ENCODE measurements around the gene OR1A1.

OR1A1 gene

DNA sequence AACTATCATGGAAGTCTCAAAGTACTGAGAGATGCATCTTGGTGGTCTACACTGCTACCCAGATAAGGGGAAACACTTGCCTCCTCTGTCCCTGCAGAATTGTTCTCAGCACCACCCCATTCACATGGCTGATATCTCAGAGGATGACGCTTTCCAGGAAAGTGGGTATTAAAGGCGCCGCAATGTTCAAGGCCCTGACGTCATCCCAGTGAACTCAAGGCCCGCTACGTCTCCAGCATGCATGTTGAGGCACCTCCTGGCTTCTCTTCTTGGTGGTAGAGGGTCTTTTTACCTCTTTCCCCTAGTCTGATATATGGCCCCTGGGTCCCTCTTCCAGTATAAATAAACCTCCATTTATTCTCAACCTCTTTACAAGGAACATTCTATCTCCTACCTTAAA lies 1.0 kb downstream of the OR1A1 start:
- Histone ChIP-seq H3K9me3 (ENCODE audit: control insufficient read depth, insufficient read depth, low read depth, low read length) (no peaks in the 10 kb centered on the region; the same call in 1 of the 2 replicates), H3K27ac (ENCODE audit: extremely low read depth, low read depth, low read length) (no peak overlapping the region), H3K4me3 (ENCODE audit: low read depth, low read length) (no peak overlapping the region), H3K36me3 (ENCODE audit: control insufficient read depth in 2 of 2, insufficient read depth in 1 of 2, low read length in 2 of 2) (no peaks in the 10 kb centered on the region), H3K4me1 (ENCODE audit: control insufficient read depth, insufficient read depth, low read length) (no peaks in the 10 kb centered on the region)
- ChIA-PET POLR2A (no interaction called here), CTCF (no interaction called here)
- no peak for TF ChIP-seq ZNF221 (tag by site-specific recombination; IDR thresholded peaks at IDR 0.05; ENCODE audit: borderline replicate concordance)
- no peak for TF ChIP-seq ZNF140 (tag by site-specific recombination; IDR thresholded peaks at IDR 0.05)
- TF ChIP-seq SETDB1 (IDR thresholded peaks at IDR 0.05; ENCODE audit: insufficient read length, low read length), result no peak
- no peak for TF ChIP-seq ZNF501 (tag by site-specific recombination; IDR thresholded peaks at IDR 0.05)
- TF ChIP-seq, protein P1, sequence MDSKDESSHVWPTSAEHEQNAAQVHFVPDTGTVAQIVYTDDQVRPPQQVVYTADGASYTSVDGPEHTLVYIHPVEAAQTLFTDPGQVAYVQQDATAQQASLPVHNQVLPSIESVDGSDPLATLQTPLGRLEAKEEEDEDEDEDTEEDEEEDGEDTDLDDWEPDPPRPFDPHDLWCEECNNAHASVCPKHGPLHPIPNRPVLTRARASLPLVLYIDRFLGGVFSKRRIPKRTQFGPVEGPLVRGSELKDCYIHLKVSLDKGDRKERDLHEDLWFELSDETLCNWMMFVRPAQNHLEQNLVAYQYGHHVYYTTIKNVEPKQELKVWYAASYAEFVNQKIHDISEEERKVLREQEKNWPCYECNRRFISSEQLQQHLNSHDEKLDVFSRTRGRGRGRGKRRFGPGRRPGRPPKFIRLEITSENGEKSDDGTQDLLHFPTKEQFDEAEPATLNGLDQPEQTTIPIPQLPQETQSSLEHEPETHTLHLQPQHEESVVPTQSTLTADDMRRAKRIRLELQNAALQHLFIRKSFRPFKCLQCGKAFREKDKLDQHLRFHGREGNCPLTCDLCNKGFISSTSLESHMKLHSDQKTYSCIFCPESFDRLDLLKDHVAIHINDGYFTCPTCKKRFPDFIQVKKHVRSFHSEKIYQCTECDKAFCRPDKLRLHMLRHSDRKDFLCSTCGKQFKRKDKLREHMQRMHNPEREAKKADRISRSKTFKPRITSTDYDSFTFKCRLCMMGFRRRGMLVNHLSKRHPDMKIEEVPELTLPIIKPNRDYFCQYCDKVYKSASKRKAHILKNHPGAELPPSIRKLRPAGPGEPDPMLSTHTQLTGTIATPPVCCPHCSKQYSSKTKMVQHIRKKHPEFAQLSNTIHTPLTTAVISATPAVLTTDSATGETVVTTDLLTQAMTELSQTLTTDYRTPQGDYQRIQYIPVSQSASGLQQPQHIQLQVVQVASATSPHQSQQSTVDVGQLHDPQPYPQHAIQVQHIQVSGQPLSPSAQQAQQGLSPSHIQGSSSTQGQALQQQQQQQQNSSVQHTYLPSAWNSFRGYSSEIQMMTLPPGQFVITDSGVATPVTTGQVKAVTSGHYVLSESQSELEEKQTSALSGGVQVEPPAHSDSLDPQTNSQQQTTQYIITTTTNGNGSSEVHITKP (tag by site-specific recombination; IDR thresholded peaks at IDR 0.05), result no peak
- no peak for TF ChIP-seq ZNF10 (tag by site-specific recombination; IDR thresholded peaks at IDR 0.05)
- no peak for TF ChIP-seq ZNF473 (tag by site-specific recombination; IDR thresholded peaks at IDR 0.05)
- no peak for TF ChIP-seq ZNF664 (tag by site-specific recombination; IDR thresholded peaks at IDR 0.05)
- TF ChIP-seq ZNF391 (tag by site-specific recombination; IDR thresholded peaks at IDR 0.05; ENCODE audit: borderline replicate concordance, low read depth), result no peak
- TF ChIP-seq, protein P2, sequence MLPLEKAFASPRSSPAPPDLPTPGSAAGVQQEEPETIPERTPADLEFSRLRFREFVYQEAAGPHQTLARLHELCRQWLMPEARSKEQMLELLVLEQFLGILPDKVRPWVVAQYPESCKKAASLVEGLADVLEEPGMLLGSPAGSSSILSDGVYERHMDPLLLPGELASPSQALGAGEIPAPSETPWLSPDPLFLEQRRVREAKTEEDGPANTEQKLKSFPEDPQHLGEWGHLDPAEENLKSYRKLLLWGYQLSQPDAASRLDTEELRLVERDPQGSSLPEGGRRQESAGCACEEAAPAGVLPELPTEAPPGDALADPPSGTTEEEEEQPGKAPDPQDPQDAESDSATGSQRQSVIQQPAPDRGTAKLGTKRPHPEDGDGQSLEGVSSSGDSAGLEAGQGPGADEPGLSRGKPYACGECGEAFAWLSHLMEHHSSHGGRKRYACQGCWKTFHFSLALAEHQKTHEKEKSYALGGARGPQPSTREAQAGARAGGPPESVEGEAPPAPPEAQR (tag by site-specific recombination; IDR thresholded peaks at IDR 0.05), result no peak
- TF ChIP-seq HOXC10 (CRISPR knock-in tag; IDR thresholded peaks at IDR 0.05), result no peak

DNA sequence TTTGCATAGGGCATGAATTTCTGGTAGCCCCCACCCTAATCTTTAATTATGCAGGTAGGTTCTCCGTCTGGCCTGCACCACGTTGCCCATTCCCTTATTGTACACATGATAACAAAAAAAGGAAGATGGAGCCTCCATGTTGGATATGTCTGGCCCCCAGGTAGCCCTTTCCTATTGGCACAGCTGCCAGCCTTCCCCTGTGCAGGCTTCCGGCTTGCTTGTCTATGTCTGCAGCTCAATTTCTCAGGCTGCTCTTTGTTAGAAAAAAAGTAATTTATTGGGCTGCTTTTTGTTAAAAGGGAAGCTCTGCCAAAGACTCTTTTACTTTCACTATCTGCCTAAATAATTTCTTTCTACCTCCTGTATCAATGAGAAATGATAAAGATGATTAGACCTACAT lies 5.5 kb downstream of the OR1A1 start:
- Histone ChIP-seq H3K4me1 (ENCODE audit: control insufficient read depth, insufficient read depth, low read length) (no peaks in the 10 kb centered on the region), H3K27ac (ENCODE audit: extremely low read depth, low read depth, low read length) (no peak overlapping the region), H3K36me3 (ENCODE audit: control insufficient read depth in 2 of 2, insufficient read depth in 1 of 2, low read length in 2 of 2) (no peaks in the 10 kb centered on the region), H3K4me3 (ENCODE audit: low read depth, low read length) (no peak overlapping the region), H3K9me3 (ENCODE audit: control insufficient read depth, insufficient read depth, low read depth, low read length) (no peaks in the 10 kb centered on the region)
- no peak for TF ChIP-seq ZSCAN30 (tag by site-specific recombination; IDR thresholded peaks at IDR 0.05)
- no peak for TF ChIP-seq ZNF670 (tag by site-specific recombination; IDR thresholded peaks at IDR 0.05; ENCODE audit: low read depth)
- TF ChIP-seq ZNF366 (tag by site-specific recombination; conservative IDR thresholded peaks at IDR 0.05), result no peak
- TF ChIP-seq, protein P3, sequence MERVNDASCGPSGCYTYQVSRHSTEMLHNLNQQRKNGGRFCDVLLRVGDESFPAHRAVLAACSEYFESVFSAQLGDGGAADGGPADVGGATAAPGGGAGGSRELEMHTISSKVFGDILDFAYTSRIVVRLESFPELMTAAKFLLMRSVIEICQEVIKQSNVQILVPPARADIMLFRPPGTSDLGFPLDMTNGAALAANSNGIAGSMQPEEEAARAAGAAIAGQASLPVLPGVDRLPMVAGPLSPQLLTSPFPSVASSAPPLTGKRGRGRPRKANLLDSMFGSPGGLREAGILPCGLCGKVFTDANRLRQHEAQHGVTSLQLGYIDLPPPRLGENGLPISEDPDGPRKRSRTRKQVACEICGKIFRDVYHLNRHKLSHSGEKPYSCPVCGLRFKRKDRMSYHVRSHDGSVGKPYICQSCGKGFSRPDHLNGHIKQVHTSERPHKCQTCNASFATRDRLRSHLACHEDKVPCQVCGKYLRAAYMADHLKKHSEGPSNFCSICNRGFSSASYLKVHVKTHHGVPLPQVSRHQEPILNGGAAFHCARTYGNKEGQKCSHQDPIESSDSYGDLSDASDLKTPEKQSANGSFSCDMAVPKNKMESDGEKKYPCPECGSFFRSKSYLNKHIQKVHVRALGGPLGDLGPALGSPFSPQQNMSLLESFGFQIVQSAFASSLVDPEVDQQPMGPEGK (tag by site-specific recombination; IDR thresholded peaks at IDR 0.05), result no peak
- TF ChIP-seq ZNF174 (tag by site-specific recombination; IDR thresholded peaks at IDR 0.05), result no peak
- TF ChIP-seq ZXDB (tag by site-specific recombination; IDR thresholded peaks at IDR 0.05), result no peak
- ChIA-PET POLR2A (no interaction called here), CTCF (interaction anchor here (1.1 kb wide), 1 partner anchor 10 kb away, joined by 3 read pairs; no protein-coding TSS in a partner anchor)
